M059J (cell line): ENCODE measurements around the gene FAM168B. TPM values are rescaled to one million over a fixed set of nuclear protein-coding genes. Genes with fewer than 3 reads are reported as not detected.

ENCODE experiments used
- DNase-seq: peaks from one replicate; pipeline ENCODE4 v3.0.0-alpha.2; 2012; ENCODE audit warnings: low read depth
- total RNA-seq: library from RNA; depleted of rRNA; stranded (reverse); fragments of >200 nt; shearing (Covaris generic); gene quantifications from 2 replicates; pipeline ENCODE4 v1.2.3, GENCODE V29; 2014

Gene FAM168B
- total RNA-seq, 1 experiment from 2014 or later = 92.4 TPM

DNA sequence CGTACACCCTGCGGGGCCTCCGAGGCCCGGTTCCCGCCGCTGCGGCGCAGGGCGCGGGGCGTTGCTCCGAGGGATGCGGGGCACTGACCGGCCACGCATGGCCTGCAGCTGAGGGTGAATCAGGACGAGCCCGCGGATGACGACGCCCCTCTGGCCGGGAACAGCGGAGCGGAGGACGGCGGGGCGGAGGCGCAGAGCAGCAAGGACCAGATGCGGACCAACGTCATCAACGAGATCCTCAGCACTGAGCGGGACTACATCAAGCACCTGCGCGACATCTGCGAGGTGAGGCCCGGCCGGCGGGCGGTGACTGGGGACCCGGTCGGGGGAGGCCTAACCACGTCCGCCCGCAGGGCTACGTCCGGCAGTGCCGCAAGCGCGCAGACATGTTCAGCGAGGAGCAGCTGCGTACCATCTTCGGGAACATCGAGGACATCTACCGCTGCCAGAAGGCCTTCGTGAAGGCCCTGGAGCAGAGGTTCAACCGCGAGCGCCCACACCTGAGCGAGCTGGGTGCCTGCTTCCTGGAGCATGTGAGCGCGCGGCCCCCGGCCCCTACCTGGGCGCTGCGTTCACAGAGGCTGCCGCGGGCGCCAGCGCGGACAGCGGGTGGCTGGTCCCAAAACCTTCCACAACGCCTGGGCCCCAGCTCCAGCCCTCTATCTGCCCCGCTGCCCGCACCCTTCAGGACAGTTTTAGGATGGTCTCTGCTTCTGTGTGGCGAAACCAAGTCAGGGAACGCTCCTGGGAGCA is 53.2 kb downstream of the FAM168B start:
- DNase-seq = no peak

DNA sequence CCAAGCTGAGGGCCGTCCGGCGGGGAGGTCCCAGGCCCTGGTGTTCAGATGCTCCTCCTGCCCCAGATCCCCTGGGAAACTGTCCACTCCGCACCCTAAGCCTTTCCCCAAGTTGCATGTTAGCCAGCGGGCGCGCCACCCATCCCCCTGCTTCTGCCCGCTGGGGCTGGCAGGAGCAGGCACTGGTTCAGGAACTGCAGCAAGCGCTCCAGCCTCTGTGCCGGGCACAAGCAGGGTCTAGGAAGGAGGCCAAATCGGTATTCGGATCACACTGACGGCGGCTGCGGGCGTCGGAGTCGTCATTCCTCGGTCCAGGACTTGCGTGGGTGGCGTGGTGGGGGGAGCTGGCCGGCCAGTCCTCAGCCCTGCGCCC is 53.7 kb downstream of the FAM168B start:
- no peak for DNase-seq

DNA sequence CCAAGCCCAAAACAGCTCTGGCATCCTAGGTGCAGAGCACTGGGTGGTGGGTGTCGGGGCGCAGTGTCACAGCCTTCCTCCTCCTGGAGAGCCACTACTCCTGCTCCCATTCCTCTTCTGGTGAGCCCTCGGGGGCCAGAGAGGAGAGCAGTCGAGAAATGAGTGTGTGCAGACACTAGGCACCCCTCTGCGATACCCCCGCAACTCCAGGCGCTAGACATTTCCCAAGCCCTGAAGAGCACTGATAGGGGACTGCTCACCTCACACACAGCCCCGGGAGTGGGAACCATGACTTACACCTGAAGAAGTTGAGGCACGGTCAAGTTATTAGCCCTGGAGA is 54.2 kb downstream of the FAM168B start:
- DNase-seq = no peak

DNA sequence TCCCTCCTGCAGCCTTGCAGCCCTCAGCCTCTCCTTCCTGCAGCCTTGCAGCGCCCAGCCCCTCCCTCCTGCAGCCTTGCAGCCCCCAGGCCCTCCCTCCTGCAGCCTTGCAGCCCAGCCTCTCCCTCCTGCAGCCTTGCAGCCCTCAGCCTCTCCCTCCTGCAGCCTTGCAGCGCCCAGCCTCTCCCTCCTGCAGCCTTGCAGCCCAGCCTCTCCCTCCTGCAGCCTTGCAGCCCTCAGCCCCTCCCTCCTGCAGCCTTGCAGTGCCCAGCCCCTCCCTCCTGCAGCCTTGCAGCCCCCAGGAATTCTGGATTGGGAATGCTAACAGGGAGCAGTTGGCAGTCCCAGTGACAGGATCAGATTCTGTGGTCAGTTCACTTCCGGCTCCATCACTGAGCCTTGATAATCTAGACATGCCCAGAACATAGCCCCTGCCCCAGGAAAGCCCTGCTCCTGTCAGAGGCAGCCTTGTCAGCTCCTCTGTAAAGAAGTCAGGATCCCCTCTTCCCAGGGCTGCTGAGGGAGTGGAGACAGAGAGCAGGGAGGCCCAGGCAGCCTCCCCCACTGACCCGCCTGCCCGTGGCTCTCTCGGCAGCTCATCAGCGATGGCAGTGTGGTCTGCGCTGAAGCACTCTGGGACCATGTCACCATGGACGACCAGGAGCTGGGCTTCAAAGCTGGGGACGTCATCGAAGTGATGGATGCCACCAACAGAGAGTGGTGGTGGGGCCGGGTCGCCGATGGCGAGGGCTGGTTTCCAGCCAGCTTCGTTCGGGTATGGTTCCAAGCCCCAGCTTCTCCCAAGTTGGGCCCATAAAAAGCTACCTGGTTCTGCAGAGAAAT is 54.8 kb downstream of the FAM168B start:
- DNase-seq = no peak

DNA sequence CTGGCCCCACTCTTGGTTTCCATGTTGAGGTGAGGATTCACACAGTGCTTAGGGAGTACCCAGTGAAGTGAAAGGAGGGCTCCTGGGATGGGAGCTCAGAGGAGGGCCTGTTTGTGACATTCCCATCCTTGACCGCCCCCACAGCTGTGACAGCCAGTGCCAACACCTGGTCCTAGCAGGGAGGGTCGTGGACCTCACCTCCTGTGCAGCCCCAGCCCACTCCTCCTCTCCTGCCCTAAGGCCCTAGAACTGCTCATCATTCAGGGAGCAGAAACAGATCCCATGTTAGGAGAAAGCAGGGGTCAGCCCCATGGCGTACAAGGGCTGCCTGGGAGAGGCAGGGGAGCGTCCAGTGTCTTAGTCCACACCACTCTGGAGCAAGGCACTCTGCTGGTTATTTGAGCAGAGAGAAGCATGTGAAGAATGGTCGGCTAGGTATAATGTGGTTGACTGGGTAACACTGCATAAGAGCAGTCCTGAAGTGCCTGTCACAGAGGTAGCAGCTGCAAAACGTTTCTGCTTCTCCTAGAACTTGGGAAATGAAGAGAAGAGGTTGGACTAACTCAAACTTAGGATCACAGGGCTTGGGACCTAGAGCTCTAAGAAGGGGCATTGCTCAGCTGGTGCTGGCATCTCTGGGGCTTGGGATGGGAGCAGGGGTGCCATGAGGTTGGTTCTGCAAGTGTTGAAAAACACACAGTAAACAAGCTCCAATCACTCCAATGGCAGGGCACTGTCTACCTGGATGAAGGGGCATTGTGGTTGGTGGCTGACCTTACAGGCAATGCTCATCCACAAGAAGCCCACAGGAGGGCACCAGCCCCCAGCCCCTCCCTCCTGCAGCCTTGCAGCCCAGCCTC is 55.6 kb downstream of the FAM168B start:
- no peak for DNase-seq

DNA sequence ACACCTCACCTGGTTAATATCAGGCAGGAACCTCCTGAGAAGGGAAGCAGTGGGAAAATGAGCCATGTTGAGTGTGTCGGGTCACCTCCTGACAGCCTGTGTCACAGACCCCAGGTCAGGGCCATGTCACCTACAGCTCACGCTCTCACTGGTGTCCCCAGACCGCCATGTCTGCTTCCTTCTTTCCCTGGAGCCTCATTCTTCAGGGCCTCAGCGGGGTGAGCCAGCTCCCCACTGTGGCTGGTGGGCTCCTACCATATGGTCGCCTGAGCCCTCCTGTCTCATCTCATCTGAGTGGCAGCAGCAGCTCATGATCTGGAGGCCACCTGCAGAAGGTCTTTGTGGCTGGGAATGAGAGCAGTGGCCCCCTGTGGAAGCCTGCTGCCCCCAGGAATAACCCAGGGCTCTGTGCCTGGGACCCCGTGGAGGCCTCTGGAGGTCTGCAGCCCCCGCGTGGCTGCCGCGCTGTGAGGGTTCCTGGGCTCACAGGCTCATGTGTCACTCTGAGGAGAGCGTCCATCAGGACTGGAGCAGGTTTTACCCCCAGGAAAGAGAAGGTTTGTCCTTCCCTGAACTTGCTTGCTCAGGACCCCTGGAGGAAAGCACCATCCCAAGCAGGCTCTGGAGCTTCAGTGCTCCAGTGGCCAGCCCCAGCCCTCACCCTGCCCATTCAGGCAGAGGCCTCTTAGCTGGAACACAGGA is 56.4 kb downstream of the FAM168B start:
- no peak for DNase-seq

DNA sequence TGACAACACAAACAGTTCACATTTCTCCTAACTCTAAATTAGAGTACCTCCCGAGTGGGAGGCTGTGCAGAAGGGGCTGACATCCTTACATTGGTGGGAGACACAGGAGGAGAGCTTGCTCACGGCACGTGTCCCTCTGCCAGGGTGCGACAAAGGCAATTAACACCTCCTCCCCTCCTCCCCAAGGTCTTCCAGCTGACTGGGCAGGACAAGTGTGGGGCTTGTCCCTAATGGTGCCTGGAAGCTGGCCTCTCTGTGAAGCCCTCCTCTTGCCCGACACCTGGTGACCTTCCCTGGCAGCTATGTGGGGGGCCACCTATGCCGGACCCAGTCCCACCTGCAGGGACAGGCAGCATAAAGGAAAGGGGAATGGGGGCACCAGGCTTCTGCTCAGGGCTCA is 57.0 kb downstream of the FAM168B start:
- no peak for DNase-seq

DNA sequence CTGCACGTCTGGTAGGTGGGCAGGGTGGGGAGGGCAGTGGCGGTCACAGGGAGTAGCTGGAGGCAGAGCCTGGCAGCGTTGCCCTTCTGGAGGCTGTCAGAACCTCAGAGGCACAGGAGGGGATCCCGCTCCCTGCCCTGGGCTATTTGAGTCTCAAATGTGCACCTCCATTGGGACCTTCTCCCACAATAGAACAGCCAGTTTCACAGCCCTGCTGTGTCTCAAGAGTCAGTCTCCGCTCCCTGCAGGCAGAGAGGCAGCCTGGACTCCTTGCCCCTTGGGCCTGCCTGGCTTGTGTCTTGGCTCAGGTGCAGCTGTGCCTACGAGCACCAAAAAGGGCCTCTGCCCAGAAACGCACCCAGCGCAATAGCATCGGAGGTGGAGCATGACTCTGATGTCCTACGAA is 57.4 kb downstream of the FAM168B start:
- no peak for DNase-seq

DNA sequence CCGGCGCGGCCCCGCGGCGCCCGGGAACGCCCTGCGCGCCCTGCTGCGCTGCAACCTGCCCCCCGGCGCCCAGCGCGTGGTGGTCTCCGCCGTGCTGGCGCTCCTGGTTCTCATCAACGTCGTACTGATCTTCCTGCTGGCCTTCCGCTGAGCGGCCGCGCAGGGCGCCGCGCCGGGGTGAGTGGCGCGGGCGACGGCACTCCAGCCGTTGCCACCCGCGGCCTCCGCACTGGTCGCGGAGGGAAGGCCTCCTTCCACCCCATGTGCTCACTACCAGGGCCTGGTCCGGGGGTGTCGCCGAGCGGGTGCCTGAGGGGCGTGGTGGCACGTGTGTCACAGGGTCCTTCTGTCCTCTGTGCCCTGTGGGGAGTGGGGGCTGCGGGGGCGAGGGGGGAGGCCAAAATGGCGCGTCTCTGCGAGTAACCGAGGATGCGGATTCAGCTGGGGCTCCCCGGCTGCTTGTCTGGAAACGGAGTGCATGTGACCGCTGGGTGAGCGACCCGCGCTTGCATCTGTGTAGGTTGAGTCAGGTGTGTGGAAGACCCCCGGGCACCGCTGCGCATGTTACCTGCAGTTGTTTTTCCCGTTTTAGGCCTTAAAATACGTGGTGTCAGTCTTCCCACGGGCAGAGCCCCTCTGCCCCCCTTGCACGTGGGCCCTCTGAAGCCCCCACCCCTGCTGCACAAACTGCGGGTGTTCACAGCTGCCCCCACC is 58.0 kb downstream of the FAM168B start:
- no peak for DNase-seq

DNA sequence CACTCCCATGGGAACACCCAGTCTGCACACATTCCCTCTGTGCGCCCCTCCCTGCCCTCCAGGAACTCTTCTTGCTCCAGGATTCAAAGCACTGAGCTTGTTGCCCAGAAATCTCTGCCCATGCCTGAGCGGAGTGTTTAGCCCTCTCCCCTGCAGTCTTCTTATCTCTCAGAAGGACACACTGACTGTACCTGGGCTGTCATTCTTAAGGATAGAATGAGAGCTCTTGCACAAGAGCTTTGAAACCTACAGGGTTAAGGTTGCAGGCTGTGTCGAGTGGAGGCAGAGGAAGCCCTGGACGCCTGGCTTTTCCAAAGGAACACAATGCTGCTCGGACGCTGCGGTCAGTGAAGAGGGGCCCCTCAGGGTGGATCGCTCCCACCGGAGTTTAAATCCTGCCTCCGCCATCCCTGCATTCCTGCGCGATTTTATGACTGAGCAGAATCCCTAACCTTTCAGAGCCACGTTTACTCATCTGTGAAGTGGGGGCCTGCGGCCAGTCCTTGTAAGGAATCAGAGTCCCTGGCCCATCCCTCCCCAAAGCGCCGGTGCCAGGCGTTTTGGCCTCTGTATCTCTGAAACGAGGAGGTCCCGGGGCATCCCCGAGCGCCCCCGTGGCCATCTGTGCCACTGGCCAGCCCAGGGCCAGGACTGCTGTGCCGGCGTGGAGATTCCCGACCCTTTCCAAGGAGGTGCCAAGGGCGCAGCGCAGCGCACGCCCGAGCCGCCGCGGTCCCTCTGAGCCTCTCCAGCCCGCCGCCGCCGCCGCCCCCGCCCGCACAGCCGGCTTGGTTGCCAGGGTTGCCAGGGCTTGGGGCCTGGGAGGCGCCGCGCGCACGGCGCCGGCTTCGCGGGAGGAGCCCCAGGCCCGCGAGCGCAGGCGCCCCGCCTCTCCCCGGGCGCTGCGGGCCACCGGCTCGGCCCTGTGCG is 58.9 kb downstream of the FAM168B start:
- no peak for DNase-seq

DNA sequence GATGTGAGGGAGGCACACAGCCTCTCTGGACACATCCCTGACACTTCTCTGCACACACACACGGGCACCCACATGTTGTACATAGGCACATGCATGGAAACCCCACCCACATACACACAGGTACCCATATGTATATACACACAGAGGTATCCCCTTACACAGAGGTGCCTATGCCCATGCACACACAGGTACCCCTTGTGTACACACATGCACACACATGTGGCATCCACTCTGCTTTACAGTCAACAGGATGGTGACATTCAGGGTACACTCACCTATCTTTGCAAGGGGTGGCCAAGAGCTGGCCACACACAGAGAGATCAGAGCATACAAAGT is 59.5 kb downstream of the FAM168B start:
- no peak for DNase-seq

DNA sequence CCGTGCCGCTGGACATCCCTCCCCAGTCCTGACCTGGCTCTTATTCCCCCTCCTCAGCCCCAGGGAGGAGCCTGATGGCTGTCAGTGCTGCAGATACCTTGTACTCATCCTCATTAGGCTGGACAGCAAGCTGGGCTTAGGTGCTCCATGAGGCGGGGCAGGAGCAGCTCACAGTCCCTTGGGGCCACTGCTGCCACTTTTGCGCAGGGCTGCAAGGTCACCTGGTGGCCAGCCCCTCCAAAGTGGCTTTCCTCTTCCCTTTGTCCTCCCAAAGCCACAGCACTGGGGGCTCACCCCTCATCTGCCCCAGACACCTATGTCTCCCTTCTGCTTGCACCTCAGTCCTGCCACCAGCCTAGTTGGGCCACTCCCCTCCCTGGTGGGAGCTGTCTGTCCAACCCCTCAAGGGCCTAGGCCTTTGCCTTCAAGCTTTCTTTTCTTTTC is 60.8 kb downstream of the FAM168B start:
- no peak for DNase-seq

DNA sequence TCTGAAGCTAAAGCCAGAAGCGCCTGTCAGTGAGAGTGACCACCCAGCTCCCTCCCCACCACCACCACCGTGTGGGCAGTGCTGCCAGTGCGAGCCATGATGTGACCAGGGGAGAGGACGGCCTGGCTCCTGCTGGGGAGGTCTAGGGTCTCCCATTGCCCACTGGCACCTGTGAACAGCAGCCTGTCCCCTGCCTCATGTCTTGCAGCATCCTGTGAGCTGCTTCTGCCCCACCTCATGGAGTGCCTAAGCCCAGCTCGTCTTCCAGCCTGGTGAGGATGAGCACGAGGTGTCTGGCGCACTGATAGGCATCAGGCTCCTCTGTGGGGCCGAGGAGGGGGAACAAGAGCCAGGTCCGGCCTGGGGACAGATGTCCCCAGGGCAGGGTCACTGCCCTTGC is 61.4 kb downstream of the FAM168B start:
- no peak for DNase-seq

DNA sequence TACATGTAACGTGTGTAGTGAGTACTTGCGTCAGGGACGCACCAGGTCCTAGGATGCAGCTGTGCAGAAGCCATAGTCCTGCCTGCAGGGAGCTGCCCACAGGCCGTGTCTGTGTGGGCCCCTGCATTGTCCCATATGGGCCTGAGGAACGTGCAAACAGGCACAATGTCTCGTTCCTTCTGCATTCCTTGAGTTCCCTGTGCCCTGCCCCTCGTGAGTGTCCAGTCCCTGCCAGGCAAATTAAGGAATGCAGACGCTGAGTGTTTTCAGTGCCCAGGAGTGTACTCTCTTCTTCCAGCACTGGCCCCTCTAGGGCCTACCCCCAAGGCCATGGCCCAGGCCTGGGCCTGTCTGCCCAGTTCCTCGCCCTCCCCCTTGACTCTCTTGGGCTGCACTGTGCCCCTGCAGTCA is 61.8 kb downstream of the FAM168B start:
- DNase-seq = no peak

DNA sequence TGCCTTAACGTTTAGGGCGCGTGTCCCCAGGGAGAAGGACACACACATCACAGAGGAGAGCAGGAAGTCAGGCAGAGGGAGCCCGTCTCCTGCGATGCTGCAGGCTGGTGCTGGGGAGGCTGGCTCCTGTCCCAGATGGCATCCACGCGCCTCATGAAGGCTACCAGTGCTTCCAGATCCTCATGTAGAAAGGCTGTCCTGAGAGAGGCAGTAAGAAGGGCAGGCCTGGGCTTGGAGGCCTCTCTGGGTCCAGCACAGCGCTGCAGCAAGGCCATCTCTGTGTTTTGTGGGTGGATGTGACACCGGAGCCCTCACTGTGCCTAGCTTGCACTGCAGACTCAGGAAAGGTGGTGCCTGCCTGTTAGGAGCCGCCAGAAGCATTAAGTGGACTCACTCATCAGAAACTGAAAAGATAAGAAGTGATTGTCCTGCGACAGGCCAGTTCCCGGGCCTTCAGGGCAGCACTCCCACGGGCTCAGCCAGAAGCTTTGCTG is 62.7 kb downstream of the FAM168B start:
- DNase-seq = no peak

DNA sequence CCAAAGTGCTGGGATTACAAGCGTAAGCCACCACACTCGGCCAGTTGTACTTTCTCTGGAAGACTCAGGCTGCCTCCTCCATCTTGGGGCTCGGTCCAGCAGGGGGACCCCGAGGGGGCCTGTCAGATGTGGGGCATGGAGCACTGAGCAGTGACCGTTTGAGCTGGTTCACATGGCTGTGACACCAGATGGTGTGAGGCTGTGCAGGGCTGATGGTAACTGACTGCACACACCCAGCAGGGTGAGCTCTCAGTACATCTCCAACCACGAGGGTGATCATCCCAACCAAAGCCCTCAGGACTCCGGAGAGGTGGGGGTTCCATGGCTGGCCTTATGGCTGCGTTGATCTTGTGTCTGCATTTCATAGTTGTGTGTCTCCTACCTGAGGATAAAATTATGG is 63.4 kb downstream of the FAM168B start:
- DNase-seq = no peak

DNA sequence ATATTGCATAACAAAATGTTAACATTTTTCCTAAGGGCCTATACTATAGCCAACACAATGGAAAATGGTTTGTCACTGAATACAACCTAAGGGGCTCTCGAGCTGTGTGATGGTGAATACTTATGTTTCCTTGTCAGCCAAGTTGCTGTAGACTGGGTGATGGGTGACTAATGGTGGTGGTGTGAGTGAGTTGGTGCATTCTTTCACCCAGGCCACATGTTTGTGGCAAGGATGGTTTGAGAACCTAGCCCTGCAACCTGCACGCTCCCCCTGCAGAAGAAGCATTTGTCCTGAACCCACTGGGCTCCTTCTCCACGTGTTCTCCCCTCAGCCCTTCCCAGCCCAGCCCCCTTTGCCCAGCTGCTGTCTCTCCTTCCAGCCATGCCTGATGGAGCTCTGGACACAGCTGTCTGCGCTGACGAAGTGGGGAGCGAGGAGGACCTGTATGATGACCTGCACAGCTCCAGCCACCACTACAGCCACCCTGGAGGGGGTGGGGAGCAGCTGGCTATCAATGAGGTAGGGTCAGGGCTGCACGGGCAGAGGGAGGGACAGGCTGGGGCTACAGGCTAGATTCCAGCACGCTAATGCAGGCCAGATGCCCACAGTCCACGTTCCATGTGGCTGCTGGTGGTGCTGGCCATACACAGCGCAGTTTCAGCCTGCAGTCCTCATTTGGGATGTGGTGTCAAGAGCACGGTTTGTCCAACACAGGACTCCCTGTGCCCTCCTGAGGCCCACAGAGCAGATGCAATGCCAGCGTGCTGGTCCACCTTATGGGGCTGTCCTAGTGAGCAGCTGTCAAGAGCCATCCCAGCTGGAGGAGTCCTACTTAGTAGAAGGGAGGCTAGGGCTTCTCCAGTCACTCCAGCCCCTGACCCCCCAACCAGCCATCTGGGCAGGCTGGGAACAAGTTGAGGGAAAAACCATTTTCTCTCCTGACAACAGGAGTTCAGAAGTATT is 65.4 kb downstream of the FAM168B start:
- no peak for DNase-seq

DNA sequence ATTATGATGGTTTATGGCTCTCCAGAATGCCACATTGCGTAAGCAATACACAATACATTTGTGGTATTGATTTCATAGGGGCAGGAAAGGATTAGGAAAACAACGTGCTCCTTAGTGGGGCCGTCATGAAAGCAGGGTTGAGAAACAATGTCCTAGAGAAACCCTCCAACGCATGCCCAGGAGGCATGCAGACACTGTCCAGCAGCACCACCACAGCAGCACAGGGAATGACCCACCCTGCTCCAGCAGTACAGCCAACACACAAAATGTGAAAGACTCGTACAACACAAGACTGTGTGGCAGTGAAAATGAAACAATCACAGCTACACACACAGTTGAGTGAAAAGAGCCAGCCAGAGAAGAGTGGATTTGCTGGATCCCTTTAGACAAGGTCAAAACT is 66.3 kb downstream of the FAM168B start:
- DNase-seq = no peak

DNA sequence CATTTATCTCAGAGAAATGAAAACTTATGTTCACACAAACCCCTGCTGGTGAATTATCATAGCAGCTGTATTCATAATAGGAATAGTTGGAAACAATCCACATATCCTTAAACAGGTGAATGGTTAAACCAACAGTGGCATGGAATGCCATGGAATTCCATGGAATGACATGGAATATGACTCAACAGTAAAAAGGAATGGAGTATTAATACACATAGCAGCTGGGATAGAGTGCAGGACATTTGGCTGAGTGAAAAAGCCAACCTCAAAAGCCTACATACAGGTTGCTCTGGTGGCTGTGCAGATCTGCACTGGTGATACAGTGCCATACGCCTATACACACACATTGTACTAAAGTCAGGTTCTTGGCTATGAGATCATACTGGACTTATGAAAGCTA is 69.5 kb downstream of the FAM168B start:
- DNase-seq = no peak
